HCT116 (cell line): ENCODE measurements around the gene BCS1L. TPM values are rescaled to one million over a fixed set of nuclear protein-coding genes. Genes with fewer than 3 reads are reported as not detected.

Experiments used
- ATAC-seq: fragments of 200-7000 bp; cut with Tn5 transposase; 2 replicates; pipeline ENCODE4 v1.9.1; 2020; ENCODE audit warnings: mild to moderate bottlenecking, moderate library complexity
- BruUV-seq: library from RNA; stranded (reverse); fragments of 400-500 nt; replicated peaks from 2 replicates; lab custom pipeline; 2021; lab: Mats Ljungman, UMichigan
- CTCF ChIA-PET: fragments of 300-600 bp; sonication (Branson Sonifier 250); formaldehyde crosslinking; loops from one replicate; lab custom pipeline; 2021; ENCODE audit warnings: antibody characterized with exemption; lab: Charles Lee
- POLR2A ChIA-PET: fragments of 300-600, 350-600 bp; sonication (Branson Sonifier 250); formaldehyde crosslinking; loops from one replicate; lab custom pipeline; 2021; ENCODE audit warnings: antibody characterized with exemption; lab: Charles Lee
- RAD21 ChIA-PET, 2 experiments: fragments of 300-600 bp; sonication (Branson Sonifier 250); formaldehyde crosslinking; loops; one replicate each; lab custom pipeline; 2023; ENCODE audit warnings: low total read pairs in 2 of 2; ENCODE audit not compliant: uncharacterized antibody in 2 of 2, unreplicated experiment in 2 of 2, low non-redundant PET in 1 of 2; lab: Charles Lee
- DNase-seq: peaks from one replicate; pipeline ENCODE4 v3.0.0-alpha.2; 2010; ENCODE audit warnings: low read depth, low spot score
- H2AFZ ChIP-seq: fragments of 200-600 bp; shearing (Covaris generic), sonication (generic); 2 replicates; pipeline ENCODE4 v1.6.1; 2017; ENCODE audit warnings: low read depth, mixed run types, mixed read lengths, antibody characterized with exemption, low read length; ENCODE audit not compliant: poor library complexity, severe bottlenecking
- H3K27ac ChIP-seq: 2 replicates; pipeline ENCODE4 v1.5.1; 2012; ENCODE audit warnings: low read depth, low read length
- H3K27me3 ChIP-seq: fragments of 200-600 bp; sonication (generic); 2 replicates; pipeline ENCODE4 v1.6.1; 2016; ENCODE audit warnings: mixed run types, low read length, mixed read lengths; ENCODE audit not compliant: insufficient read depth
- H3K36me3 ChIP-seq, 2 experiments: fragments of 200-500 bp in 1 of 2; fragments of 200-600 bp in 1 of 2; sonication (Bioruptor generic) in 1 of 2; sonication (generic) in 1 of 2; 2 replicates each; pipeline versions ENCODE4 v1.5.1 to v1.6.1; 2014 to 2016; ENCODE audit warnings: low read length in 2 of 2, inconsistent platforms in 1 of 2, mixed read lengths in 1 of 2, mixed run types in 1 of 2; ENCODE audit not compliant: insufficient read depth in 2 of 2, control insufficient read depth in 1 of 2
- H3K4me1 ChIP-seq, 2 experiments: fragments of 200-600 bp in 1 of 2; sonication (generic) in 1 of 2; 2 replicates each; pipeline versions ENCODE4 v1.5.1 to v1.6.1; 2012 to 2017; ENCODE audit warnings: low read length in 2 of 2, inconsistent platforms in 1 of 2, mild to moderate bottlenecking in 1 of 2, mixed read lengths in 1 of 2, mixed run types in 1 of 2, moderate library complexity in 1 of 2; ENCODE audit not compliant: insufficient read depth in 2 of 2, control insufficient read depth in 1 of 2
- H3K4me2 ChIP-seq: fragments of 200-600 bp; sonication (generic); 2 replicates; pipeline ENCODE4 v1.6.1; 2017; ENCODE audit warnings: mixed run types, low read length, mixed read lengths
- H3K4me3 ChIP-seq, 2 experiments: fragments of 200-600 bp in 1 of 2; sonication (generic) in 1 of 2; replicated peaks in 1 of 2; 2 replicates each; pipeline ENCODE4 v1.5.1; 2011 to 2016; ENCODE audit warnings: low read length in 2 of 2, control low read depth in 1 of 2, low read depth in 1 of 2, mild to moderate bottlenecking in 1 of 2, mixed read lengths in 1 of 2, mixed run types in 1 of 2
- H3K79me2 ChIP-seq: fragments of 200-600 bp; sonication (generic); 2 replicates; pipeline ENCODE4 v1.6.1; 2017; ENCODE audit warnings: mild to moderate bottlenecking, mixed run types, low read length, moderate library complexity, mixed read lengths; ENCODE audit not compliant: insufficient read depth
- H3K9ac ChIP-seq: fragments of 200-600 bp; sonication (generic); 2 replicates; pipeline ENCODE4 v1.6.1; 2016; ENCODE audit warnings: low read length, mixed read lengths
- H3K9me2 ChIP-seq: fragments of 200-600 bp; sonication (generic), shearing (Covaris generic); 2 replicates; pipeline ENCODE4 v1.6.1; 2017; ENCODE audit warnings: mixed run types, mild to moderate bottlenecking, moderate library complexity; ENCODE audit not compliant: insufficient read depth
- H3K9me3 ChIP-seq, 2 experiments: fragments of 200-500 bp in 1 of 2; fragments of 200-600 bp in 1 of 2; sonication (Bioruptor generic) in 1 of 2; sonication (generic) in 1 of 2; 2 replicates each; pipeline ENCODE4 v1.6.1; 2014 to 2017; ENCODE audit warnings: low read length in 2 of 2, mixed read lengths in 2 of 2, inconsistent platforms in 1 of 2, low read depth in 1 of 2, mild to moderate bottlenecking in 1 of 2, mixed run types in 1 of 2, moderate library complexity in 1 of 2; ENCODE audit not compliant: control insufficient read depth in 1 of 2, insufficient read depth in 1 of 2
- H4K20me1 ChIP-seq: fragments of 200-600 bp; sonication (generic), shearing (Covaris generic); 2 replicates; pipeline ENCODE4 v1.6.1; 2017; ENCODE audit warnings: mixed run types, mild to moderate bottlenecking, moderate library complexity; ENCODE audit not compliant: insufficient read depth
- CEBPB ChIP-seq: IDR thresholded peaks from 2 replicates; pipeline ENCODE4 v1.6.1; 2012; ENCODE audit warnings: low read depth
- CTCF ChIP-seq, 3 experiments: fragments of 200-600 bp in 1 of 3; sonication (generic) in 1 of 3; IDR thresholded peaks in 2 of 3; conservative IDR thresholded peaks in 1 of 3; 2 replicates each; pipeline ENCODE4 v1.5.1; 2012 to 2017; ENCODE audit warnings: low read depth in 2 of 3, low read length in 2 of 3, antibody characterized with exemption in 1 of 3, borderline replicate concordance in 1 of 3, control low read depth in 1 of 3, mild to moderate bottlenecking in 1 of 3, mixed read lengths in 1 of 3, mixed run types in 1 of 3, moderate library complexity in 1 of 3; ENCODE audit not compliant: insufficient read depth in 1 of 3
- EGR1 ChIP-seq: IDR thresholded peaks from 2 replicates; pipeline ENCODE4 v1.6.1; 2012; ENCODE audit warnings: low read depth
- ELF1 ChIP-seq: IDR thresholded peaks from 2 replicates; pipeline ENCODE4 v1.6.1; 2012; ENCODE audit warnings: low read depth, borderline replicate concordance
- EZH2 ChIP-seq: fragments of 200-600 bp; sonication (generic); IDR thresholded peaks from 2 replicates; pipeline ENCODE4 v1.6.1; 2017; ENCODE audit warnings: antibody characterized with exemption, mixed run types
- EZH2phosphoT487 ChIP-seq: fragments of 200-600 bp; IDR thresholded peaks from 2 replicates; pipeline ENCODE4 v1.6.1; 2018; ENCODE audit warnings: antibody characterized with exemption, borderline replicate concordance
- POLR2A ChIP-seq: IDR thresholded peaks from 2 replicates; pipeline ENCODE4 v1.7.0; 2011; ENCODE audit warnings: borderline replicate concordance; ENCODE audit not compliant: insufficient read depth, insufficient read length; ENCODE audit errors: extremely low read depth
- POLR2AphosphoS5 ChIP-seq: IDR thresholded peaks from 2 replicates; pipeline ENCODE4 v1.6.1; 2011; ENCODE audit warnings: mild to moderate bottlenecking, low read depth, low read length, moderate library complexity
- RAD21 ChIP-seq: IDR thresholded peaks from 2 replicates; pipeline ENCODE4 v1.6.1; 2012; ENCODE audit warnings: low read depth, mild to moderate bottlenecking
- REST ChIP-seq: IDR thresholded peaks from 2 replicates; pipeline ENCODE4 v1.6.1; 2012; ENCODE audit warnings: low read depth
- SIN3A ChIP-seq: IDR thresholded peaks from 2 replicates; pipeline ENCODE4 v1.6.1; 2012; ENCODE audit warnings: low read depth
- SP1 ChIP-seq: IDR thresholded peaks from 2 replicates; pipeline ENCODE4 v1.6.1; 2012; ENCODE audit warnings: low read depth
- ZFX ChIP-seq: fragments of 450-650 bp; IDR thresholded peaks from 2 replicates; pipeline ENCODE4 v1.6.1; 2017
- intact Hi-C: fragments of 100-400 bp; cut with micrococcal nuclease; formaldehyde crosslinking; loops from 2 replicates; pipeline ENCODE4 v1.10.0; 2022
- total RNA-seq: library from RNA; stranded (reverse); gene quantifications from one replicate; pipeline ENCODE4 v1.2.1, GENCODE V29; 2021; ENCODE audit not compliant: unreplicated experiment
- TF ChIP-seq, protein P1 (sequence below): IDR thresholded peaks from 2 replicates; pipeline ENCODE4 v1.6.1; 2012

The BCS1L gene
- total RNA-seq, 1 experiment from 2014 or later = 57.4 TPM

- ChIA-PET CTCF (no interaction called here), RAD21 (no interaction called here), POLR2A (no interaction called here)
- Histone ChIP-seq H3K79me2 (peaks cover 24% of the 10 kb centered on the region; the same call in 1 of the 2 replicates), H3K9ac (no peak overlapping the region), H3K9me2 (no peaks in the 10 kb centered on the region), H3K27ac (no peak overlapping the region), H3K27me3 (no peaks in the 10 kb centered on the region), H2AFZ (no peak overlapping the region), H3K4me3 (no peak overlapping the region), H3K4me2 (no peak overlapping the region), H4K20me1 (no peaks in the 10 kb centered on the region), H3K4me1 (peaks cover 0 to 9% of the 10 kb centered on the region in 2 experiments; a peak in 2 of 4 replicates), H3K9me3 (no peaks in the 10 kb centered on the region), H3K36me3 (peaks cover 38 to 52% of the 10 kb centered on the region in 2 experiments)
- intact Hi-C loops = no loop called here
- no TSS peak for BruUV-seq
- no peak for ATAC-seq
- no peak for DNase-seq
- TF ChIP-seq ELF1 = no peak
- TF ChIP-seq EZH2phosphoT487 = no peak
- TF ChIP-seq SIN3A = no peak
- TF ChIP-seq CEBPB = no peak
- TF ChIP-seq REST = no peak
- TF ChIP-seq SP1 = no peak
- no peak for TF ChIP-seq ZFX
- TF ChIP-seq CTCF (IDR thresholded peaks at IDR 0.05 in 2 of 3, conservative IDR thresholded peaks at IDR 0.05 in 1 of 3; ENCODE audit: borderline replicate concordance in 1 of 3, insufficient read depth in 1 of 3, low read depth in 2 of 3, low read length in 2 of 3) = no peak
- TF ChIP-seq POLR2A = no peak
- TF ChIP-seq EGR1 = no peak
- no peak for TF ChIP-seq EZH2
- TF ChIP-seq RAD21 = no peak
- TF ChIP-seq POLR2AphosphoS5 = no peak
- TF ChIP-seq, protein P1, sequence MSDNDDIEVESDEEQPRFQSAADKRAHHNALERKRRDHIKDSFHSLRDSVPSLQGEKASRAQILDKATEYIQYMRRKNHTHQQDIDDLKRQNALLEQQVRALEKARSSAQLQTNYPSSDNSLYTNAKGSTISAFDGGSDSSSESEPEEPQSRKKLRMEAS = no peak
Measured at GRCh38 chr2:218664653-218665052, 5.2 kb downstream of the BCS1L start.
